Lower leg skin (tissue), 3 donors: Measurements from ENCODE around the gene PPP2R5A.

ENCODE experiments used
- CTCF ChIP-seq, 3 donors: fragments of 450-650 bp; IDR thresholded peaks; one replicate each; pipeline ENCODE4 v1.5.1; 2016; ENCODE audit warnings: antibody characterized with exemption in 3 of 3, mild to moderate bottlenecking in 3 of 3, moderate library complexity in 2 of 3
- POLR2A ChIP-seq, 2 donors: fragments of 450-650 bp; IDR thresholded peaks; one replicate each; pipeline ENCODE4 v1.6.1; 2016 to 2017; ENCODE audit warnings: antibody characterized with exemption in 2 of 2, mild to moderate bottlenecking in 1 of 2, moderate library complexity in 1 of 2

GRCh38 chr1:212270564-212270963 is 14.6 kb upstream of the PPP2R5A start:
- TF ChIP-seq CTCF (IDR thresholded peaks at IDR 0.05) (no peak), POLR2A (IDR thresholded peaks at IDR 0.05) (no peak)
